GM03348 (cell line): ENCODE measurements around the gene PML.
"Not testable (repeated sequence)": the region's sequence is repeated elsewhere in the genome, so short reads cannot be mapped to it uniquely, and the experiment has no call there.

ENCODE experiments used
- DNase-seq: peaks from one replicate; pipeline ENCODE4 v3.0.0; 2012; ENCODE audit warnings: low spot score

Gene PML

DNA sequence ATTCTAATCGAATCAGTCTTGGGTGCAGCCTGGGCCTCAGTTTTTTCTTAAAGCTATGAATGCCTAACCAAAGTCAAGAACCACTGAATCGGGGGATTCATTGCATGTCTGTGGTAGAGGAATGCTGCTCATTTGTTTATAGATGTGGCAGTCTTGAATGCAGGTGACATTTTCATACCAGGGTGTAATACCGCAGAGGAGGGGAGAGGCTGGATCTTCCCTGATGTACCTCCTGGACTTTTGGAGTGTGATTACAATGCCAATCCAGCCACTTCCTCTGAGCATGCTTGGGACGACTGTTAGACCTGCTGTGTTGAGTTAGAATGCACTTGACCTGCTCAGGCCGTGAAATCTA lies 45.1 kb downstream of the PML start:
- DNase-seq: no peak

DNA sequence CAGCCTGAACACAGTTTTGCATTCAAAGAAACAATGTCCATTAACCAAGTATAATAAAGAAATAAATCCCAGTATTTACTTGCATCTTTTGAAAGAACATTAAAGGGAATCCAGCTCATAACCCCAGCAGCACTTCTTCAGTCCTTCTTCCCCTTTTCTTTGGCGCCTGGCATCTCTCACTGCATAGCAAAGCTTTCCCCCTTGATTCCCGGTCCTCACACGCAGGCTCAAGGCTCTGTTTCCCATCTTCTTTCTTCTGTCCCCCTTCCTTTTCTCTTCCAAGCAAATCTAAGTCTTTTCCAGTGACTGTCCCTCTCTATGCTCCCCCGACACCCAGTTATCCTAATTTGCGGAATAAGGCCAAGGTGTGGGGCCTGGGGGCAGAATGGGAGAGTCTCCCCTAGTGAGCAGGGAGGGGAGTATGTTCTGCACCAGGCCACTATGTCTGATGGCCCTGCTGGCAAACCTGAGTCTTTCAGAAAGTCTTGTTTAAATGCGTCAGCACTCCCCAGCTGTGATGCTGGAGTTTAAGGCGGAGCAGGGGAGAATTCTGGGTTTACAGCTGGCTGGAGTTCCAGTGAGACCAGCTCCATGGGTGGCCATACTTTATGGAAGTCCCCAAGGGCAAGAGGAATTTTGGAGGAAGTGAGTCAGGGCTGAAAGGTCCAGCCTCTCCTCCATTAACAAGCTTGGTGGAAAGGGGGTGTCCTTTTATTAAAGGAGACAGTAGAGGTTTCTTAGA lies 45.8 kb downstream of the PML start:
- DNase-seq: peak; percentile 92

DNA sequence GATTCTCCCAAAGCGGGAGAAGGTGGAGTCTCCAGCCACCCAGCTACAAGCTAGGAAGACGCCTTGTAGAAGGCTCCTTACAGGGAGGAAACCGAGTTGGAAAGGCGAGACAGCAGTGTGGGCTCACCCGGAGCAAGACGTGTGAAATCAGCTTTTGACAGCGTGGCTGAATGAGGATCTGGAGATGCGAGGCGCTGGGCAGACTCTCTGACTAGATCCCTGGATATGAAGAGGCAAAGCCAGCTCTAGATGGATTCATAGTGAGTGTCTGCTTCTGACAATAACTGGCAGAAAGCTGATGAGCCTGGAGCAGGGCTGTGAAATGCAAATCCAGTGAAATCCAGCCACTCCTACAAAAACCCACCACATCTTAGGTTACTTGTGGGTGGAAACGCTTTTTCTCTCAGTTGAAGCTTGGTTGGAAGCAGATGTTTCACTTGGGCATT lies 46.8 kb downstream of the PML start:
- DNase-seq: peak; percentile 53

DNA sequence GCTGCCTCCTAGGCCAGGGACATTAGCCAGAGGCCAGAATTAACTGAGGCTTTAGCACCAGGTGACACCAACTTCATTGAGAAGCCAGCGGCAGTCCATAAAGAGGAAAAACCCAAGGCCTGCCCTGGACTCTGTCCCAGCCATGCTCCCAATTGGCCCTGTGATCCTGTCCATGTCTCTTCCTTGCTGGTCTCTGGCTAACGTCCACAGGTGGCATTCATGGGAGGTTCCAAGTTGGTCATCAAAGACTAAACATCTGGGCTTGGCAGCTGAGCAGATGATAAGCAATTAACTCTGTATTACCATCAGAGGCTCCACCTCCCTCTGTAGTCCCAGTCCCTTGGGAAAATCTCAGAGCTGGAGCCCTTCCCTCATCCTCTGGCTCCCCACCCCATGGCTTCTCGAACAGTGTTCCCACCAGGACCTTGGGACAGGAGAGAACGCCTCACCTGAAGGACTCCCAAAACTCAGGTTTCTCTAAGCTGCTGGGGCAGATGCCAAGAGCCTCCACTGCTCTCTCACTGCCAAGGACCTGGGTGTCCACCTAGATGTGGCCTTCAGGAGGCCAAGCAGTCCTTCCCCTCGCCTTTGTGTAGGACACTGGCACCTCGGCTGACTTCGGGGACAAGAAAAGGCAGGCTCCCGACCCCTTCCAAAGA lies 47.4 kb downstream of the PML start:
- no peak for DNase-seq

DNA sequence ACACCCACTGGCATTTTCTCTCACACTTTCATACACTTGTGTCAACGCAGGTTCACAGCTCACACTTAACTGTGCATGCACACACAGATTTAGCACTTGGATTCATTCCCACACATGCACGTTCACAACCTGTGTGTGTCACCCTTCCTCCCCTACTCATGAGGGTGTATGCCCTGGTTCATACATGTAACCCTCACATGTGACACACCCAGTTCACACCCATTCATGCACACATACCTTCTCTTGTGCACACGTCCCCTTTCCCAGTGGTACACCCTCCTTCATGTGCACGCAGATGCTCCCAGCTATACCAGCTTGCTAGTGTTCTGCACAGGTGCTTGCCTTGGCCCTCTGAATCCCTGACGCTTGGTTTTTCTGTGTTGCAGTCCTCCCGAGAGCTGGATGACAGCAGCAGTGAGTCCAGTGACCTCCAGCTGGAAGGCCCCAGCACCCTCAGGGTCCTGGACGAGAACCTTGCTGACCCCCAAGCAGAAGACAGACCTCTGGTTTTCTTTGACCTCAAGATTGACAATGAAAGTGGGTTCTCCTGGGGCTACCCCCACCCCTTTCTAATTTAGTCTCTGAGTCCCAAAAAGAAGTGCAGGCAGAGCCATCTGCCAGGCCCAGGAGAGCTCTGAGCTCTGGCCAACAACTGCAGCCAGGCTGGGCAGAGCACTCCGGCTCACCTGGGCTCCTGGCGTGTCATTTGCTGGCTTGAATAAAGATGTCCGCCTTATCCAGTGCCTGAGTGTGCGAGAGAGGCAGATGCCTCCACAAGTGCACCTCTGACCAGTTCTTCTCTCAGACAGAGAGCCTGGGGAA lies 48.3 kb downstream of the PML start:
- no peak for DNase-seq

DNA sequence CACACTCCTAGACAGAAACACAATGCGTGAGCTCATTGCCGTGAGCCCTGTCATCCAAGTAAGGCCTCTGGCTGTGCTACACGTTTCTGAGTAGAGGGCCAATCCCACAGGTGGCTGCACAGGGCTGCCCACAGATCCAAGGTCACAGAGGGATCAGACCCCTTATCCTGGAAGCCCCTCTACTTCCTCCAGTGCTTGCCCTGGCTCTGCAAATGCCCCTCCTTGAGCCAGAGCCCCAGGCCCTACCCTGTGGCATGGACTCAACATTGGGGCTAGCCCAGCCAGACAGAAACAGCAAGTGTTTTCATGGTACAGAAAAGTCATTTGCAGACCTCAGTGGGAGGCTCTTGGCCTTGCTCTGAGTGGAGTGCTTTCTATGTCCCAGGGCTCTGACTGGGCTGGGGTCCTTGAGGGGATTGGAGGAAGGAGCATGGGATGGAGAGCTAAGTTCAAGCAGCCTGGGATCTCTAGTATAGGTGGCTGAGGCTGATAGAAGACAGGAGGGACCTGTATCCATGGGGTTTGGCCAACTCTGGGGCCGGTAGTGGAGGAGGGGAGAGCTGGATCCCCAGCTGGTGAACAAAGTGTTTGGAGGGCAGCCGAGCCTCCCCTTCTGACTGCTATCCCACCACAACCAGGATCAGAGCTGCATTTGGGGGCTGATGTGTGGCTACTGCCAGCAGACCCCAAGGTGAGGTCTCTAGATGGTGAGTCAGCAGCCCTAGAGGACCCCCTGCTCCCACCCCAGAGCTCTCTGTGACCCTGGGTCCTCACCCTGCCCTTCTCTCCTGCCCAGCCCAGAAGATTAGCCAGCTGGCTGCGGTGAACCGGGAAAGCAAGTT lies 49.1 kb downstream of the PML start:
- DNase-seq: no peak

DNA sequence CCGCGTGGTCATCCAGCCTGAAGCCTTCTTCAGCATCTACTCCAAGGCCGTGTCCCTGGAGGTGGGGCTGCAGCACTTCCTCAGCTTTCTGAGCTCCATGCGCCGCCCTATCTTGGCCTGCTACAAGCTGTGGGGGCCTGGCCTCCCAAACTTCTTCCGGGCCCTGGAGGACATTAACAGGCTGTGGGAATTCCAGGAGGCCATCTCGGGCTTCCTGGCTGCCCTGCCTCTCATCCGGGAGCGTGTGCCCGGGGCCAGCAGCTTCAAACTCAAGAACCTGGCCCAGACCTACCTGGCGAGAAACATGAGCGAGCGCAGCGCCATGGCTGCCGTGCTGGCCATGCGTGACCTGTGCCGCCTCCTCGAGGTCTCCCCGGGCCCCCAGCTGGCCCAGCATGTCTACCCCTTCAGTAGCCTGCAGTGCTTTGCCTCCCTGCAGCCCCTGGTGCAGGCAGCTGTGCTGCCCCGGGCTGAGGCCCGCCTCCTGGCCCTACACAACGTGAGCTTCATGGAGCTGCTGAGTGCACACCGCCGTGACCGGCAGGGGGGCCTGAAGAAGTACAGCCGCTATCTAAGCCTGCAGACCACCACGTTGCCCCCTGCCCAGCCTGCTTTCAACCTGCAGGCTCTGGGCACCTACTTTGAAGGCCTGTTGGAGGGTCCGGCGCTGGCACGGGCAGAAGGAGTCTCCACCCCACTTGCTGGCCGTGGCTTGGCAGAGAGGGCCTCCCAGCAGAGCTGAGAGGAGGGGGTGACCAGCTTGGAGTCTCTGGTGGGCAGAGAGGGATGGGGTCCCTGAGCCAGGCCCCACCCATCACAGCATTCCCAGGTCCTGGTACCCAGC lies 50.0 kb downstream of the PML start:
- DNase-seq: no peak

DNA sequence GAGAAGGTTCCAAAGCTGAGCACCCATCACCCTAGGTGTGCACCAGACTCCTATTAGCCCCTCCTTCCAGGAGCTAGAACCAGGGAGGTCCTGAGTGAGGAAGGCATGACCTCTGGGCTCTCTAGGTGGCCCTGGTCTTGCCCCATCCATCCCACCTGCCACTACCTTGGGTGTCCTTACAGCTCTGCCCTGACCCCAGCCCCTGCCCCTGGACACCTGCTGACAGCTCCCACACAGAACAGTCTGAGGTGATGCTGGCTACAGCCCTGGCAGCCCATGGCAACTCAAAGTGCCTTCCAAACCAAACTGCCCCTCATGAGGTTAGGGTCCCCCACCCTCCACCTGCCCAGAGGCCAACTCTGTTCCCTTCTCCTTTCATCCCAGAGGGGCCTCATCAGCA lies 50.7 kb downstream of the PML start:
- DNase-seq: no peak

DNA sequence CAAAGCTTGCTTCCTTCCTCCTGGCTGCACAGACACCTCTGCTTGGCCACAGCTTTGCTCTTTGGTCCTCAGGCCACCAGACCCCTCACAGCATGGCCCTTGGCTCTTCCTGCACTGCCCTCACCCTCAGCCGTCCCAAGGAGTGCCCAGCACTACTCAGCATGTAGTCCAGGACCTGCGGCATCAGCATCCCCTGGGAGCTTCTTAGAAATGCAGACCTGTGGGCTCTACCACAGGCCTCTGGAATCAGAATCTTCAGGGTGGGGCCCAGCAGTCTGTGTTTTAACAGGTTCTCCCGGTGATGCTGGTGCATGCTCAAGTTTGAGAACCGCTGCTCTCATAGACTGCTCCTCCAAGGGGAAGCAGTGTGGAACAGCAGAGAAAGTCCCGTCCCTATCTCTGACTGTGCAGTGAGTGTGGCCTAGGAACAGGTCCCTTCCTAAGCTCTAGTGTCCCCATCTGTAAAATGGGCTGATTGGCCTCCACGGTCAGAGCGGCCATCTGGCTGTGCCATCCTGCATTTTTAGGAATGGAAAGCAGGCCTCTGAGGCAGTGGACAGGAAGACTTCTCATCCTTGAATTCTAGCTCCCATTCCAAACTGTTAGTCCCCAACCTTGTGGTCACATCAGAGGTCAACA lies 51.2 kb downstream of the PML start:
- DNase-seq: no peak

DNA sequence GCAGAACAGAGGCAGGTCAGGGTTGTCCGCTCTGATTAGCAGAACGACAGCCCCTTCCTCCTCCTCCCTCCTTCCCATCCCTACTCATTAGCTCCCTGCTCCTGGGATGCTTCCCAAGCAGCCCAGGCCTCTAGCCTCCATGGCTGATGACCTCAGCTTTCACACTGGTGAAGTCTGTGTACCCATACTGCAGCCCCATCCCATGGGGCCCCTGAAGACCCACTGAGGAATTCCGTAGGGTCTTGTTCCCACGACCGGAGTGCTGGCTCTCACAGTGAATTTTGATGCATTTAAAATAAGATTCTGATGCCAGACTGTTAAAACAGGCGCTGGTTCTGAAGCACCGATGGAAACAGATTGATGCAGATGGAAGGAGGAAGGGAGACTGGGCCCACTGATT lies 51.8 kb downstream of the PML start:
- no peak for DNase-seq

DNA sequence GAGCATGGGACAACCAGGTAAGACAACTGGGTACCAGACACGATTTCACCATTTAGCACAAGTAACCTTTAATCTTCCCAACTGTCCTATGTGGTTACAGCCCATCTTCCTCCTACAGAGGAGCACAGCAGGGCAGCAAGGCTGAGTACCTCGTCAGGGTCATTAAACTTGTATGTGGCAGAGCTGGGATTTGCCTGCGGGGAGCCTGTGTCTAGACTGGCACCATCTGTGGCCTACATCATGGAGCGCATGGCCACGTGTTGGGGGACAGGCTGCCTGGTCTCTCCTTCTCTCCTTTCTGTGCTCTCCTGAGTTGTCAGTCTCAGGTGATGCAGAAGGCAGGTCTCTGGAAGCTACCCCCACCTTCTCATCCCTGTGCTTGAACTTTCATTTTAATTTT lies 55.6 kb downstream of the PML start:
- DNase-seq: no peak

DNA sequence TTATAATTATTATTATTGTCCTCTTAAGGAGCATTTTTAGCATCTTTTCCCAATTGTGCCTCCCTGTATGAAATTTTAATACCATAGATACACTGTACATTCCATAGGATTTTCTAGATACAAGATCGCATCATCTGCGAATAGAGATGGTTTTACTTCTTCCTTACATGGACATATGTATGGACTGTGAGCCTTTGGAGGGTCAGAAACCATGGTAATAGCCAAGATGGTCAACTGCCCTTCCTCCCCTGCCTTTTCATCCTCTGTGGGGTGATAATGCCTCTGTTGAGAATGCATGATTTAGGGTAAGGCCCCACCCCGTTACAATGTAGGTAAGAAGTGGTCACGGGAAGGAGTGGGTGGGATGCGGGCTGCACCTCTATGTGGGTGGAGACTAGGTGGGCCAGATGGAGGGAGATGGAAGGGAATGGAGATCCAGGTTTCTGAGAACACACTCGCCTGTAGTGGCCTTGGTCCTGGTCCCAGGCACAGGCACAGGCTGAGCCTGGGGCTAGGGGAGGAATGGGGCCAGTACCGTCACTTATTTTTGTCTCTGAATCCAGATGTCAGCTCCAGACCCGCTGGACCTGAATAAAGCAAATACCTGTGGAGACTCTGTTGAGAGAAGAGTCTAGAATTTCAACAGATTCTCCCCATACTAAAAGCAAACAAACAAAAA lies 56.2 kb downstream of the PML start:
- DNase-seq: peak; percentile 62

DNA sequence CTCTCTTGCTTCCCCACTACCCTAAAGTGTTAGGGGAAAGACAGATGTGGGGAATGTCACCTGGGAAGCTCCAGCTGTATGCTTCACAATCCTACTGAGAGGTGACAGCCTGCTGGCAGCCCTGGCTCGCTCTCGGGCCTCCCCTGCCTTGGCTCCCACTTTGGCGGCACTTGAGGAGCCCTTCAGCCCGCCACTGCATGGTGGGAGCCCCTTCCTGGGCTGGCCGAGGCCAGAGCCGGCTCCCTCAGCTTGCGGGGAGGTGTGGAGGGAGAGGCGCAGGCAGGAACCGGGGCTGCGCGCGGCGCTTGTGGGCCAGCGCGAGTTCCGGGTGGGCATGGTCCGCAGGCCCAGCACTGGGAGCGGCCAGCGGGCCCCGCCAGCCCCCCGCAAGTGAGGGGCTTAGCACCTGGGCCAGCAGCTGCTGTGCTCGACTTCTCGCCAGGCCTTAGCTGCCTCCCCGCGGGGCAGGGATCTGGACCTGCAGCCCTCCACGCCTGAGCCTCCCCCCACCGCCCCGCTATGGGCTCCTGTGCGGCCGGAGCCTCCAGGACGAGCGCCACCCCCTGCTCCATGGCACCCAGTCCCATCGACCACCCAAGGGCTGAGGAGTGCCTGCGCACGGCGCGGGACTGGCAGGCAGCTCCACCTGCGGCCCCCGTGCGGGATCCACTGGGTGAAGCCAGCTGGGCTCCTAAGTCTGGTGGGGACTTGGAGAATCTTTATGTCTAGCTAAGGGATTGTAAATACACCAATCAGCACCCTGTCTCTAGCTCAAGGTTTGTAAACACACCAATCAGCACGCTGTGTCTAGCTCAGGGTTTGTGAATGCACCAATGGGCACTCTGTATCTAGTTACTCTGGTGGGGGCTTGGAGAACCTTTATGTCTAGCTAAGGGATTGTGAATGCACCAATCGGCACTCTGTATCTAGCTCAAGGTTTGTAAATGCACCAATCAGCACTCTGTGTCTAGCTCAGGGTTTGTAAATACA lies 58.0 kb downstream of the PML start:
- not testable (repeated sequence) for DNase-seq

DNA sequence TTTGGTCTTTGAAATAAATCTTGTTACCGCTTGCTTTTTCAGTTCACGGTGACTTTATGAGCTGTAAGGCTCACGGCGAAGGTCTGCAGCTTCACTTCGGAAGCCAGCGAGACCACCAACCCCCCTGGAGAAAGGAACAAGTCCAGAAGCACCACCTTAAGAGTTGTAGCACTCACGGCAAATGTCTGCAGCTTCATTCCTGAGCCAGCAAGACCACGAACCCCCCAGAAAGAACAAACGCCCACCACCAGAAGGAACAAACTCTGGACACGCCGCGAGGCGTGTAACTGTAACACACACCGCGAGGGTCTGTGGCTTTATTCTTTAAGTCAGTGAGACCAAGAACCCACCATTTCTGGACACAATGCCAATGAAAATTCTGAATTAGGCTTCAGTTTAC lies 59.0 kb downstream of the PML start:
- no peak for DNase-seq

DNA sequence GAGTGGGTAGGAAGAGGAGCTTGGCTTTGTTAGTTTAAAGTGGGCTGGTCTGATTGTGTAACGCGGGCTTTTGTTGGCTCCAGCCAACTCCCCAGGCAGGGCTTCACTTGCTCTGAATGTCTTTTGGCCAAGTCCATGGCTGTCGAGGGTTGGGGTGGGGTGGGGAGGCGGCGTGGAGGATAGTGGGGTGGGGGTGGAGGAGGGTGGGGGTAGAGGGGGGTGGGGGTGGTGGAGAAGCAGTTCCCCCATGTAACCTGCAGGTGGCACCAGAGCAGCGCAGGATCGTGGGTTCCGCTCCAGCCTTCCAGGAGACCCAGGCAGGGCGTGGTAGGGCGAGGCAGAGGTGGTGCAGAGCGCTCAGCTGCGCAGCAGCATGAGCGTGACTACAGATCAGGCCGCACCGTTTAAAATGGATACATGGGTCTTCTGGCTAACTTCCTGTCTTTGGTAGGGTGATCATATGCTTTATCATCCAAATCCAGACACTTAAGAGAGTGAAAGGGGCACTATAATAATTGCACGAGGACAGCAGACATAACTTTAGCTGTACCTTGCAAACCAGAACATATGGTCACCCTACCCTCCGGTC lies 59.5 kb downstream of the PML start:
- peak; percentile 95 for DNase-seq

DNA sequence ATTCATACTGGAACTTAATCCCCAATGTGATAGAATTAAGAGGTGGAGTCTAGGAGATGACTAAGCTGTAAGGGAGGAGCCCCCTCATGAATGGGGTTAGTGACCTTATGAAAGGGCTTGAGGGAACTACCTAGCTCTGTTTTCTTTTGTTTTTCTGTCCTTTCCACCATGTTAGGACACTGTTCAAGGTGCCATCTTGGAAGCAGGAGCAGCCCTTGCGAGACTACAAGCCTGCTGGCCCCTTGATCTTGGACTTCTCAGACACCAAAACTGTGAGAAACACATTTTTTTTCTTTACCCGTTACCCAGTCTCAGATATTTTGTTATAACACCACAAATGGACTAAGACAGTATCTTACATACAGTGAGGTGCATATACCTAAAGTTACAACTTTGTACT lies 61.3 kb downstream of the PML start:
- no peak for DNase-seq

DNA sequence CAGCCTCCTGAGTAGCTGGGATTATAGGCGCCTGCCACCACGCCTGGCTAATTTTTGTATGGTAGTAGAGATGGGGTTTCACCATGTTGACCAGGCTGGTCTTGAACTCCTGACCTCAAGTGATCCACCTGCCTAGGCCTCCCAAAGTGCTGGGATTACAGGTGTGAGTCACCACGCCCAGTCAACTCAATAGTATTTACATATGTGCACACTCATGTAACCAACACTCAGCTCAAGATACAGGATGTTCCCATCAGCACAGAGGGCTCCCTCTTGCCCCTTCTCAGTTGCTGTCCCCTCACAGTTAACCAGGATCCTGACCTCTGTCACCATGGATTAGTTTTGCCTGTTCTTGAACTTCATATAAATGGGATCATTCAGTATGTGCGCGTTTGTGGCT lies 61.8 kb downstream of the PML start:
- not testable (repeated sequence) for DNase-seq

DNA sequence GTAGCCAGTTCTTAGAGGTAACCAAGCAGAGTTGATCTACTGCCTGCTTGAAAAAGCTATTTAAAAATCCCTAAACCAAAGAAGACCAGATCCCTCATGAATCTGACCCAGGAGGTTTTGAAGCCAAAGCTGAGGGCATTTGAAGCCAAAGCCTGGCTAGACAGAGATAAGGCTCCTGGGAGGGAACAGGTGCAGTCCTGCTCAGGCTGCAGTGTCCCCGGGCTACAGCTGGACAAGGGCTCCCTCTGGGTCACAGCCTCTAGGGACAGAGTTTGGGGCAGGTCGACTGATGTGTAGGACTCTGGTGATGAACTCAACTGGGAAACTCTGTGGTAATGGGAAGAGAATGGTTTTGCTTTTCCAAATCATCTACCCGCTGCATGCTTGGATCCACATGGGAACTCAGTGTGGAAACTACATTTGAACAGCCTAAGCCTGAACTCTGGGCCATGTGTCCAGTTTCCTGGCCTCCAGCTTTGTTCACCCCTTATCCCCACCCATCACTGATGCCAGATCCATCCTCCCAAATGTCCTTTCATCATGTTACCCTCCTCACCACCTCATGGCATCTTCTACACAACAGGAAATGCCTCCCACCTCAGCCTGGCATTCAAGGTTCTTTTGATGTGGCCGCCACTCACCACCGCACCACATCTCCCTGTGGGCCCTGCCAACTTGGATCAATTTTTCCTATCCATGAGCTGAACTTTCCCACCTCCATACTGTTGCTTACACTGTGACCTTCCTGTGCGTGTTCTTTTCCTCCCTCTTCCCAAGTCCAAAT lies 64.7 kb downstream of the PML start:
- not testable (repeated sequence) for DNase-seq
